NCI-H226 (cell line): Measurements from ENCODE around the gene DCDC2.
"Not testable (repeated sequence)": the region's sequence is repeated elsewhere in the genome, so short reads cannot be mapped to it uniquely, and the experiment has no call there.

Experiments used
- DNase-seq: peaks from one replicate; pipeline ENCODE4 v3.0.0-alpha.2; 2015

The DCDC2 gene

GRCh38 chr6:24357336-24358218 is at the start of gene DCDC2:
DCDC2 (minus strand) TSS chr6:24358059; CDS start chr6:24357750, 309 bp downstream.
- DNase-seq, result no peak

- DNase-seq, result no peak
These were observed 47.4 kb upstream of the DCDC2 start for GRCh38 chr6:24405262-24405661.

GRCh38 chr6:24403501-24403824 is 45.6 kb upstream of the DCDC2 start:
- no peak for DNase-seq

- DNase-seq, result peak; percentile 80
These were observed 45.0 kb upstream of the DCDC2 start, which contains the start of gene MRS2 for GRCh38 chr6:24402697-24403500. MRS2 (plus strand) TSS chr6:24402936; CDS start chr6:24403047, 111 bp downstream.

GRCh38 chr6:24401458-24401857 is 43.6 kb upstream of the DCDC2 start:
- peak; percentile 26 for DNase-seq

GRCh38 chr6:24400045-24401039 is 42.5 kb upstream of the DCDC2 start:
- DNase-seq, result not testable (repeated sequence)

- DNase-seq, result no peak
These were observed 39.8 kb upstream of the DCDC2 start for GRCh38 chr6:24397631-24398030.

- no peak for DNase-seq
These were observed 39.0 kb upstream of the DCDC2 start for GRCh38 chr6:24396824-24397223.

- peak; percentile 52 for DNase-seq
These were observed 37.0 kb upstream of the DCDC2 start for GRCh38 chr6:24394780-24395437.

- no peak for DNase-seq
These were observed 36.4 kb upstream of the DCDC2 start for GRCh38 chr6:24394061-24394779.

- no peak for DNase-seq
These were observed 34.0 kb upstream of the DCDC2 start for GRCh38 chr6:24391756-24392405.

- no peak for DNase-seq
These were observed 33.3 kb upstream of the DCDC2 start for GRCh38 chr6:24391208-24391607.

- no peak for DNase-seq
These were observed 30.0 kb upstream of the DCDC2 start for GRCh38 chr6:24387818-24388217.

GRCh38 chr6:24385536-24386269 is 27.8 kb upstream of the DCDC2 start:
- DNase-seq, result no peak

- DNase-seq, result not testable (repeated sequence)
These were observed 26.7 kb upstream of the DCDC2 start for GRCh38 chr6:24384369-24385130.

- DNase-seq, result not testable (repeated sequence)
These were observed 25.1 kb upstream of the DCDC2 start for GRCh38 chr6:24382891-24383494.

- DNase-seq, result no peak
These were observed 24.3 kb upstream of the DCDC2 start for GRCh38 chr6:24382220-24382540.

GRCh38 chr6:24381476-24382219 is 23.8 kb upstream of the DCDC2 start:
- DNase-seq, result no peak
